ENCODE results near the gene VAMP2.

The VAMP2 gene

GRCh38 chr17:8123695-8124349 is 38.9 kb downstream of the VAMP2 start, which contains the start of gene HES7:
TSS of gene HES7 (minus strand) at chr17:8124106. CDS start at chr17:8124084, 22 bp downstream.
- no peak for TF ChIP-seq CTCF (IDR thresholded peaks at IDR 0.05; ENCODE audit: insufficient read depth, low read length, missing control alignments)
- DNase-seq (ENCODE audit: low read depth, low spot score), result no peak
- peak within 1 kb of the TSS; percentile 77 for H3K4me3 ChIP-seq (ENCODE audit: low read depth, low read length)
- CTCF ChIA-PET, result interaction anchor here (0.8 to 3.9 kb wide), 7 partner anchors 9 to 98 kb away, joined by 3 to 41 read pairs (median 5); partner anchors contain the start of gene VAMP2
- POLR2A ChIA-PET, result interaction anchor here (0.9 to 1.3 kb wide), 4 partner anchors 28 to 62 kb away, joined by 3 to 5 read pairs (median 4); partner anchors contain the start of gene PER1

- ChIA-PET POLR2A (no interaction called here), CTCF (interaction anchor here (1.0 to 3.9 kb wide), 11 partner anchors 10 to 253 kb away, joined by 3 to 41 read pairs (median 5); partner anchors contain the start of gene VAMP2)
- no peak for TF ChIP-seq CTCF (IDR thresholded peaks at IDR 0.05; ENCODE audit: insufficient read depth, low read length, missing control alignments)
- H3K4me3 ChIP-seq (ENCODE audit: low read depth, low read length), result peak overlapping the region; percentile 77
- no peak for DNase-seq (ENCODE audit: low read depth, low spot score)
Observed at GRCh38 chr17:8122924-8123694, 39.6 kb downstream of the VAMP2 start.

GRCh38 chr17:8122422-8122923 is 40.3 kb downstream of the VAMP2 start:
- TF ChIP-seq CTCF (IDR thresholded peaks at IDR 0.05; ENCODE audit: insufficient read depth, low read length, missing control alignments), result no peak
- no peak for DNase-seq (ENCODE audit: low read depth, low spot score)
- CTCF ChIA-PET, result interaction anchor here (0.7 to 3.9 kb wide), 15 partner anchors 9 to 254 kb away, joined by 3 to 41 read pairs (median 3); partner anchors contain the start of gene VAMP2
- H3K4me3 ChIP-seq (ENCODE audit: low read depth, low read length), result peak overlapping the region; percentile 77
- POLR2A ChIA-PET, result interaction anchor here (1.1 kb wide), 1 partner anchor 51 kb away, joined by 6 read pairs; no protein-coding TSS in a partner anchor

GRCh38 chr17:8121681-8122421 is 40.9 kb downstream of the VAMP2 start:
- peak overlapping the region; percentile 77 for H3K4me3 ChIP-seq (ENCODE audit: low read depth, low read length)
- no peak for DNase-seq (ENCODE audit: low read depth, low spot score)
- POLR2A ChIA-PET, result interaction anchor here (1.1 kb wide), 1 partner anchor 51 kb away, joined by 6 read pairs; no protein-coding TSS in a partner anchor
- CTCF ChIA-PET, result interaction anchor here (0.7 to 3.9 kb wide), 13 partner anchors 10 to 181 kb away, joined by 3 to 41 read pairs (median 4); partner anchors contain the start of gene VAMP2
- TF ChIP-seq CTCF (IDR thresholded peaks at IDR 0.05; ENCODE audit: insufficient read depth, low read length, missing control alignments), result peak; percentile 79

GRCh38 chr17:8121407-8121680 is 41.4 kb downstream of the VAMP2 start:
- no peak for TF ChIP-seq CTCF (IDR thresholded peaks at IDR 0.05; ENCODE audit: insufficient read depth, low read length, missing control alignments)
- POLR2A ChIA-PET, result interaction anchor here (1.1 kb wide), 1 partner anchor 52 kb away, joined by 6 read pairs; no protein-coding TSS in a partner anchor
- peak overlapping the region; percentile 77 for H3K4me3 ChIP-seq (ENCODE audit: low read depth, low read length)
- no peak for DNase-seq (ENCODE audit: low read depth, low spot score)
- CTCF ChIA-PET, result interaction anchor here (1.4 to 3.9 kb wide), 2 partner anchors 16 to 181 kb away, joined by 4 to 33 read pairs; no protein-coding TSS in a partner anchor

Measured in AG04449 (cell line).